Colonic mucosa (tissue), 4 donors: Measurements from ENCODE around the gene DIP2C. TPM values are rescaled to one million over a fixed set of nuclear protein-coding genes. Genes with fewer than 3 reads are reported as not detected.

ENCODE experiments used
- DNase-seq: peaks from one replicate; pipeline ENCODE4 v3.0.0-alpha.2; 2020
- H3K27ac ChIP-seq: fragments of 200-600 bp; one replicate; pipeline ENCODE4 v1.8.0; 2021
- H3K27me3 ChIP-seq: fragments of 200-600 bp; one replicate; pipeline ENCODE4 v1.8.0; 2021
- H3K36me3 ChIP-seq: fragments of 200-600 bp; one replicate; pipeline ENCODE4 v1.8.0; 2021
- H3K4me1 ChIP-seq: fragments of 200-600 bp; one replicate; pipeline ENCODE4 v1.8.0; 2021; ENCODE audit warnings: mild to moderate bottlenecking
- H3K4me3 ChIP-seq: fragments of 200-600 bp; one replicate; pipeline ENCODE4 v1.8.0; 2021
- H3K9ac ChIP-seq, 2 donors: one replicate each; pipeline ENCODE4 v1.7.0; 2013; ENCODE audit warnings: control low read depth in 2 of 2, low read depth in 2 of 2, low read length in 2 of 2
- H3K9me3 ChIP-seq: fragments of 200-600 bp; one replicate; pipeline ENCODE4 v1.8.0; 2021
- CTCF ChIP-seq: fragments of 200-600 bp; IDR thresholded peaks from one replicate; pipeline ENCODE4 v1.8.0; 2022; ENCODE audit warnings: antibody characterized with exemption, mild to moderate bottlenecking
- intact Hi-C: fragments of 100-400 bp; cut with DNase I; formaldehyde crosslinking; loops from one replicate; pipeline ENCODE4 v1.14.1; 2022
- total RNA-seq, 2 donors: library from RNA; stranded (reverse); fragmentation: NEBNext Ultra II Directional in 1 of 2; extraction: Animal tissue kit (Norgen Biotek cat#: 25700) in 1 of 2; gene quantifications; one replicate each; pipeline ENCODE4 v1.2.1, GENCODE V29; 2021
- donor health status: healthy.
- donor health status: DM: no; HTN: no; CAD: no.
- donor health status: DM: no; HTN: no; CAD: no.

The DIP2C gene
- total RNA-seq, 2 donors from 2014 or later = 7.6 to 11.2 TPM

- Histone ChIP-seq H3K36me3 (no peaks in the 10 kb centered on the region), H3K4me3 (no peak overlapping the region), H3K4me1 (no peaks in the 10 kb centered on the region), H3K9ac (no peak overlapping the region), H3K9me3 (no peaks in the 10 kb centered on the region), H3K27me3 (no peaks in the 10 kb centered on the region), H3K27ac (peak overlapping the region; percentile 37)
- no peak for DNase-seq
- intact Hi-C loops = no loop called here
- no peak for TF ChIP-seq CTCF
Measured at GRCh38 chr10:604716-605631, 84.5 kb downstream of the DIP2C start.

GRCh38 chr10:603745-604144 is 85.7 kb downstream of the DIP2C start:
- Histone ChIP-seq H3K4me3 (no peak overlapping the region), H3K36me3 (no peaks in the 10 kb centered on the region), H3K9me3 (no peaks in the 10 kb centered on the region), H3K27me3 (no peaks in the 10 kb centered on the region), H3K9ac (no peak overlapping the region), H3K4me1 (no peaks in the 10 kb centered on the region), H3K27ac (no peak overlapping the region)
- no peak for DNase-seq
- intact Hi-C loops = no loop called here
- no peak for TF ChIP-seq CTCF

GRCh38 chr10:602391-603005 is 87.0 kb downstream of the DIP2C start:
- no peak for TF ChIP-seq CTCF
- no peaks in the 10 kb centered on the region for H3K27me3 ChIP-seq
- H3K9me3 ChIP-seq = no peaks in the 10 kb centered on the region
- H3K9ac ChIP-seq = no peak overlapping the region
- DNase-seq = no peak
- intact Hi-C loops = no loop called here
- no peaks in the 10 kb centered on the region for H3K4me1 ChIP-seq
- H3K4me3 ChIP-seq = no peak overlapping the region
- H3K36me3 ChIP-seq = no peaks in the 10 kb centered on the region
- H3K27ac ChIP-seq = no peak overlapping the region

GRCh38 chr10:601660-601963 is 87.9 kb downstream of the DIP2C start:
- Histone ChIP-seq H3K9ac (no peak overlapping the region), H3K36me3 (no peaks in the 10 kb centered on the region), H3K4me3 (no peak overlapping the region), H3K27ac (no peak overlapping the region), H3K27me3 (no peaks in the 10 kb centered on the region), H3K4me1 (no peaks in the 10 kb centered on the region), H3K9me3 (no peaks in the 10 kb centered on the region)
- TF ChIP-seq CTCF = no peak
- DNase-seq = no peak
- intact Hi-C loops = no loop called here

- DNase-seq = no peak
- intact Hi-C loops = no loop called here
- Histone ChIP-seq H3K9me3 (no peaks in the 10 kb centered on the region), H3K27ac (no peak overlapping the region), H3K36me3 (no peaks in the 10 kb centered on the region), H3K9ac (no peak overlapping the region), H3K4me1 (no peaks in the 10 kb centered on the region), H3K27me3 (no peaks in the 10 kb centered on the region), H3K4me3 (no peak overlapping the region)
- TF ChIP-seq CTCF = no peak
Measured at GRCh38 chr10:600876-601659, 88.4 kb downstream of the DIP2C start.
